Prostate gland (tissue), 2 donors: Measurements from ENCODE around the gene SCLT1. TPM values are rescaled to one million over a fixed set of nuclear protein-coding genes. Genes with fewer than 3 reads are reported as not detected.

ENCODE experiments used
- DNase-seq: peaks from one replicate; pipeline ENCODE4 v3.0.0-alpha.2; 2019; ENCODE audit warnings: low spot score
- H3K27ac ChIP-seq, 2 donors: fragments of 200-600 bp; sonication (generic); 2 replicates each; pipeline ENCODE4 v1.5.1; 2017 to 2019
- H3K27me3 ChIP-seq: fragments of 200-600 bp; sonication (generic); replicated peaks from 2 replicates; pipeline ENCODE4 v1.5.1; 2019; ENCODE audit not compliant: insufficient read depth
- H3K36me3 ChIP-seq, 2 donors: fragments of 200-600 bp; sonication (generic); 1 replicate in 1 of 2; 2 replicates in 1 of 2; pipeline versions ENCODE4 v1.5.1 to v1.8.1; 2017 to 2019
- H3K4me1 ChIP-seq: fragments of 200-600 bp; sonication (generic); replicated peaks from 2 replicates; pipeline ENCODE4 v1.5.1; 2019
- H3K4me3 ChIP-seq, 2 donors: fragments of 200-600 bp; sonication (generic); 2 replicates each; pipeline ENCODE4 v1.5.1; 2017 to 2019
- H3K9me3 ChIP-seq: fragments of 200-600 bp; sonication (generic); 2 replicates; pipeline ENCODE4 v1.5.1; 2017
- CTCF ChIP-seq, 4 experiments: fragments of 200-600 bp in 2 of 4; fragments of 450-650 bp in 2 of 4; sonication (generic) in 2 of 4; IDR thresholded peaks; 1 replicate in 3 of 4; 2 replicates in 1 of 4; pipeline ENCODE4 v1.5.1; 2016 to 2019; ENCODE audit warnings: antibody characterized with exemption in 4 of 4, mild to moderate bottlenecking in 2 of 4, moderate library complexity in 2 of 4
- POLR2A ChIP-seq: fragments of 450-650 bp; IDR thresholded peaks from one replicate; pipeline ENCODE4 v1.6.1; 2016; ENCODE audit warnings: antibody characterized with exemption, mild to moderate bottlenecking
- POLR2AphosphoS5 ChIP-seq: sonication (generic); formaldehyde crosslinking; IDR thresholded peaks from one replicate; pipeline ENCODE4 v1.6.1; 2017; ENCODE audit warnings: antibody characterized with exemption
- WGBS: methylation state at CpG from one replicate; pipeline ENCODE4 v1.1.5; 2018; 5-methylcytosine and 5-hydroxymethylcytosine counted together
- intact Hi-C: fragments of 100-400 bp; cut with DNase I; formaldehyde crosslinking; loops from one replicate; pipeline ENCODE4 v1.14.2; 2022
- total RNA-seq, 2 donors: library from RNA; depleted of rRNA; stranded (reverse); fragments of >200 nt; gene quantifications; one replicate each; pipeline ENCODE4 v1.1.0, GENCODE V29; 2016

The SCLT1 gene
- 1 to 10 TPM; 6.6 to 7.0 TPM for total RNA-seq

- Histone ChIP-seq H3K27me3 (no peaks in the 10 kb centered on the region), H3K4me3 (peak within 1 kb of the TSS; percentile 66 to 67), H3K27ac (peak within 1 kb of the TSS; percentile 91 to 95), H3K36me3 (no peaks in the 10 kb centered on the region), H3K9me3 (no peaks in the 10 kb centered on the region), H3K4me1 (no peaks in the 10 kb centered on the region)
- intact Hi-C loops = loop anchor here (10.0 kb wide), 2 partner anchors 279 to 809 kb away; partner anchors contain the start of gene PGRMC2
- DNase-seq = peak; percentile 99
- WGBS = under 1% methylated on average over 57 of the region's 57 CpGs
- TF ChIP-seq CTCF (IDR thresholded peaks at IDR 0.05) = no peak
- TF ChIP-seq POLR2AphosphoS5 = peak; percentile 96
- TF ChIP-seq POLR2A = peak; percentile 93
Observed at GRCh38 chr4:129093191-129093920, at the start of gene SCLT1. SCLT1 (minus strand) TSS chr4:129093539; CDS start chr4:129093103, 436 bp downstream.

- Histone ChIP-seq H3K4me1 (no peaks in the 10 kb centered on the region), H3K27ac (no peak overlapping the region), H3K27me3 (no peaks in the 10 kb centered on the region), H3K4me3 (no peak overlapping the region), H3K9me3 (no peaks in the 10 kb centered on the region), H3K36me3 (no peaks in the 10 kb centered on the region)
- TF ChIP-seq POLR2AphosphoS5 (no peak), POLR2A (no peak), CTCF (IDR thresholded peaks at IDR 0.05) (no peak)
- intact Hi-C loops = no loop called here
- 70% methylated on average over 2 of the region's 2 CpGs for WGBS
- no peak for DNase-seq
Observed at GRCh38 chr4:129140521-129140920, 47.2 kb upstream of the SCLT1 start.

- H3K36me3 ChIP-seq = no peaks in the 10 kb centered on the region
- TF ChIP-seq POLR2AphosphoS5 (no peak), CTCF (IDR thresholded peaks at IDR 0.05) (no peak), POLR2A (no peak)
- WGBS = 55% methylated on average over 6 of the region's 6 CpGs
- no peaks in the 10 kb centered on the region for H3K9me3 ChIP-seq
- DNase-seq = no peak
- intact Hi-C loops = no loop called here
- H3K4me3 ChIP-seq = no peak overlapping the region
- H3K27ac ChIP-seq = no peak overlapping the region
- H3K27me3 ChIP-seq = no peaks in the 10 kb centered on the region
- H3K4me1 ChIP-seq = no peaks in the 10 kb centered on the region
Observed at GRCh38 chr4:129138810-129139496, 45.6 kb upstream of the SCLT1 start.

GRCh38 chr4:129136433-129136832 is 43.1 kb upstream of the SCLT1 start:
- 82% methylated on average over 8 of the region's 8 CpGs for WGBS
- H3K27ac ChIP-seq = no peak overlapping the region
- H3K4me1 ChIP-seq = no peaks in the 10 kb centered on the region
- no peak overlapping the region for H3K4me3 ChIP-seq
- H3K36me3 ChIP-seq = no peaks in the 10 kb centered on the region
- H3K9me3 ChIP-seq = no peaks in the 10 kb centered on the region
- DNase-seq = no peak
- intact Hi-C loops = no loop called here
- TF ChIP-seq POLR2AphosphoS5 (no peak), POLR2A (no peak), CTCF (IDR thresholded peaks at IDR 0.05) (no peak)
- H3K27me3 ChIP-seq = no peaks in the 10 kb centered on the region
